Retinal pigment epithelial cell (primary cell): ENCODE measurements around the gene SSBP1.

Source experiments
- DNase-seq: peaks from one replicate; pipeline ENCODE4 v3.0.0-alpha.2; 2010; ENCODE audit warnings: low read depth
- H3K4me3 ChIP-seq: 2 replicates; pipeline ENCODE4 v1.5.1; 2011; ENCODE audit warnings: mild to moderate bottlenecking, low read length, control low read depth, moderate library complexity
- TF ChIP-seq, protein P1 (sequence below): conservative IDR thresholded peaks from 2 replicates; pipeline ENCODE4 v1.5.1; 2011; ENCODE audit warnings: low read depth, low read length, control low read depth, inconsistent platforms

The SSBP1 gene

DNA sequence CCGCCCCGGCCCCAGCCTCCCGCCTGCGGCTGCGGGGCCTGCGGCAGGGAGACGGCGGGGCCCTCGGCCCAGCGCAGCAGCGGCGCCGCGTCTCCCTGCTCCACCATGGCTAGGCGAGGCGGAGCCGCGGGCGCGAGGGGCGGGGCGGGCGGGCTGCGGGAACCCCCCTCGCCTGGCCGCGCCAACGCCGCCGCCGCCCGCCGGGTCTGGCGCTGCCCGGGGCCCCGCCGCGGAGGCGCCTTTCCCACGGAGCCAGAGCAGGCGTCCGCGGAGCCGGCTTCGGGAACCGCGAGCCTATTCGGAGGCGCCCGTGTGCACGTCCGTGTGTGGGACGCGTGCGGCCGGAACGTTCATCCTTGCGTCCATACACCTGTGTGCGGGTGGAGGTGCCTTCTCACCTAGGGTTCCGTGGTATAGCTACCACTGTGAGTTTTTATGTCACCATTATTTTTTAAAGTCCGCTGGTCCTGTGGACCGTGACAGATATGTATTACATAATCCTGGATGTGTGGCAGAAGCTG lies 36.1 kb upstream of the SSBP1 start, which contains the start of gene DENND11:
Gene DENND11, minus strand, starts transcription at position 120 of the 521 bp plus-strand sequence. Its CDS starts 13 bp downstream, at position 107.
- TF ChIP-seq, protein P1, sequence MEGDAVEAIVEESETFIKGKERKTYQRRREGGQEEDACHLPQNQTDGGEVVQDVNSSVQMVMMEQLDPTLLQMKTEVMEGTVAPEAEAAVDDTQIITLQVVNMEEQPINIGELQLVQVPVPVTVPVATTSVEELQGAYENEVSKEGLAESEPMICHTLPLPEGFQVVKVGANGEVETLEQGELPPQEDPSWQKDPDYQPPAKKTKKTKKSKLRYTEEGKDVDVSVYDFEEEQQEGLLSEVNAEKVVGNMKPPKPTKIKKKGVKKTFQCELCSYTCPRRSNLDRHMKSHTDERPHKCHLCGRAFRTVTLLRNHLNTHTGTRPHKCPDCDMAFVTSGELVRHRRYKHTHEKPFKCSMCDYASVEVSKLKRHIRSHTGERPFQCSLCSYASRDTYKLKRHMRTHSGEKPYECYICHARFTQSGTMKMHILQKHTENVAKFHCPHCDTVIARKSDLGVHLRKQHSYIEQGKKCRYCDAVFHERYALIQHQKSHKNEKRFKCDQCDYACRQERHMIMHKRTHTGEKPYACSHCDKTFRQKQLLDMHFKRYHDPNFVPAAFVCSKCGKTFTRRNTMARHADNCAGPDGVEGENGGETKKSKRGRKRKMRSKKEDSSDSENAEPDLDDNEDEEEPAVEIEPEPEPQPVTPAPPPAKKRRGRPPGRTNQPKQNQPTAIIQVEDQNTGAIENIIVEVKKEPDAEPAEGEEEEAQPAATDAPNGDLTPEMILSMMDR = no peak
- no peak for DNase-seq
- peak within 1 kb of the TSS; percentile 75 for H3K4me3 ChIP-seq

DNA sequence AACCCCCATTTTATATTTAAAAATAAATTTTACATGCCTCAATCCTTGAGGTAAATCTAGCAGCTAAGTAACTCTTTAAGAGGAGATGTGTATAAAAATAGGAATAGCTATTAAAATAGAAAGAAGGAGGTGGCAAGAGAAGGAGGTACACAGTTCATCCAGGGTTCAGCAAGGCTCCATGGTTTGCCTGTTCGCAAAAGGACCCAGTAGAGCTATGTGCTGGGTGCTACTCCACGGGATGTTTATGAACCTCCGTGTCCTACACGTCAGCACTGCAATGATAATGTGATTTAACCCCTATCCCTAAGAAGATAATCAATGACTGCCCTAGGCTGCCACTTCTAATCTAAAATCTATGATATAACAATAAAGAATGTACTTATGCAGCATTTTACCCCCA lies 35.3 kb upstream of the SSBP1 start:
- H3K4me3 ChIP-seq = no peak overlapping the region
- TF ChIP-seq, protein P1 = no peak

DNA sequence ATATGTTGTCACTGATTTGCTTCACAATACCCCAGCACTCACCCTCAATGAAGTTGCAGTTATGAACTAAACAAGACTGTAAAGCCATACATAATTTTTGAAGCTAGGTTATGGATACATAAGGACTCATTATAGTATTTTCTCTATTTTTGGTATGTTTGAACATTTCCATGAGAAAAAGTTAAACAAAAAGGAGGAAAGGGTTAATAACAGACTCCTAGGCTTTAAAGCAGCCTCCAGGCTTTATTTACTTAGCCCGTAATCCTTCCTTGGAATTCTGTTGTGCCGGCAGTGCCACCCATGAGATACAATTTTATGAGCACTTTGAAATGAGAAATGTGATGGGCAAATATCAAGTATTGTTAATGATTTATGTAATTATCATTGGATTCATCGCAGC lies 34.0 kb upstream of the SSBP1 start:
- no peak for DNase-seq
- no peak overlapping the region for H3K4me3 ChIP-seq
- TF ChIP-seq, protein P1 = no peak

More for the DNA sequence above, 35.3 kb upstream of the SSBP1 start:
- DNase-seq = no peak

DNA sequence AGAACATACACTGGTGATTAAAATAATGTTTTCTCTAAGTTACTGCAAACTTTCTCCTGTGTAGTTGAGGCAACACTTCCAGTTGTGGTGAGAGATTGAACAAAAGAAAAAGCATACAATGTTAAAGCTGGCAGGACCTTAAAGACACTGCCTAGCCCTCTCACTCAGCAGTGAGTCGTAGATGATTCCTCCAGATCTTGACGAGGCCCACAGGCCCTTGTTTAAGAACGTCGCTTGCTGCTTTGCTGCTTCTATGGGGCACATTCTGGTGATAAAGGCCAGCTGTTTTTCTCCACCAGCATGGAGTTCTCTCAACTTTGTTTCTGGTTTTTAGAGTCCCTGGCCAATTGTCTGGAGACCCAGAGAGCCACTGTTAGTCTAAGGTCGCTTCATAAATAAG lies 33.4 kb upstream of the SSBP1 start:
- DNase-seq = no peak
- H3K4me3 ChIP-seq = no peak overlapping the region
- TF ChIP-seq, protein P1 = no peak

DNA sequence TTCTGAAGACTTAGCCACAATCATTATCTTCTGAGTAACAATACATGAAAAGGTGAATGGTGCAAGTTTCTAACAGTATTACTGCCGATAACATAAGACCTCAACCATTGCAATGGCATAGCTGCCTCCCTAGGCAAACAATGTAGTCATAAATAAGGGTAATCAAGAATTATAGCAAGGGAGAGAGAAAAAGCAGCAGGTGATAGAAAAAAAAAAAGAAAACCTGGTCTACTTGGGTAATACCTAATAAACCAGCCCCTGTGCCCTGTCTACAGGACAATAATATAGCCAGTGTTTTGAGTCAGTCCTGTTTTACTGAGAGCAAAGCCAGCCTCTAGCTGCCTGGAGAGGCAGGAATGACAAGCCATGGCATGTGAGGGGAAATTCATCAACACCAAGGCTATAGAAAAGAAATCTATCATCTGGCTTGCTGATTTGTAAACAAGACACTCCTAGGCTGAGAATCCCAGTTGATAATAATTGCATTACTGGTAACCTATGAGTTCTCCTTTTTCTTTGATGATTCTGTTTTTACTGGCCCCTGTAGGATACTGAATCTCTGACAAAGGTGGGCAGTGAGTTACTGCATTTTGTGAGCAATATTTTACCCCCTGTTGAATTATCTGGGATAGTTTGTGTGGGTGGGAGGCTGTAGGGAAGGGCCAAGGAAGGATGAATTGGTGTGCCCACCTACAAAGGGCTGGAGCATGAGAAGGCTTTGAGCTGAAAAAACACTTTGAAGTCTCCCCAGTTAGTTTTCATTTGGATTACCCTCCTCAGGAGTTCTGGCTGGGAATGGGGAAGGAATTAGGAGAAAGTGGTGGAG lies 31.7 kb upstream of the SSBP1 start:
- TF ChIP-seq, protein P1 = no peak
- DNase-seq = no peak
- H3K4me3 ChIP-seq = no peak overlapping the region

DNA sequence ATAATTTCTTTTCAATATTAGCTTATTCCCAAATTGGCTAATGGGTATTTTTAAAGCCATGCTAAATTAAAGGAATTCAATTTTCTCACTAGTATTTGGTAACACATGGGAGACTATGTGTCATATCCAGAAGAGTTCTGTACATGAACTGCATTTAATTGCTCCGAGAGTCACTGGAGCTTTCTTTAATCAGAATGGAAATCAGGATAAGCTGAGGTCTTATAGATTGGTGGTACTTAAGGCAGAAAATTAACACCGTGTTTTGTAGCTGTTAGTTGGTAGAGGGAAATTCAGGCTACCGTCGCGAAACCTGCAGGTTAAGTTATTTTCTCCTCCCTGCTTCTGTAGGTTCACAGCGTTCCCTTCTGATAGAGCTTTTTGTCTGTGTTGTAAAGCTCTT lies 29.8 kb upstream of the SSBP1 start, which contains the start of gene WEE2:
Gene WEE2, plus strand, starts transcription at position 3 of the 400 bp plus-strand sequence. CDS start 406 bp downstream, outside the sequence.
- no peak for DNase-seq

More for the DNA sequence above, 29.8 kb upstream of the SSBP1 start, which contains the start of gene WEE2:
- TF ChIP-seq, protein P1 = no peak
- no peak within 1 kb of the TSS for H3K4me3 ChIP-seq
